Large intestine (tissue), 3 donors: ENCODE measurements around the gene FKBP11. TPM values are rescaled to one million over a fixed set of nuclear protein-coding genes. Genes with fewer than 3 reads are reported as not detected.

ENCODE experiments used
- DNase-seq, 2 donors: peaks; one replicate each; pipeline versions ENCODE4 v3.0.0 to v3.0.0-alpha.2; 2013
- H3K27ac ChIP-seq: one replicate; pipeline ENCODE4 v1.5.1; 2013; ENCODE audit warnings: low read length
- H3K27me3 ChIP-seq: 2 replicates; pipeline ENCODE4 v1.6.1; 2013; ENCODE audit warnings: low read length; ENCODE audit not compliant: control insufficient read depth, insufficient read depth
- H3K36me3 ChIP-seq: 2 replicates; pipeline ENCODE4 v1.6.1; 2013; ENCODE audit warnings: low read length; ENCODE audit not compliant: control insufficient read depth, insufficient read depth
- H3K4me1 ChIP-seq: one replicate; pipeline ENCODE4 v1.6.1; 2013; ENCODE audit warnings: low read length; ENCODE audit not compliant: control insufficient read depth, insufficient read depth
- H3K4me3 ChIP-seq: one replicate; pipeline ENCODE4 v1.5.1; 2013; ENCODE audit warnings: low read length
- H3K9me3 ChIP-seq: one replicate; pipeline ENCODE4 v1.6.1; 2013; ENCODE audit warnings: mild to moderate bottlenecking, low read depth, low read length, moderate library complexity; ENCODE audit not compliant: control insufficient read depth
- WGBS: methylation state at CpG from one replicate; pipeline ENCODE4 v1.1.5; 2013; ENCODE audit warnings: low lambda C conversion rate; ENCODE audit not compliant: insufficient coverage; 5-methylcytosine and 5-hydroxymethylcytosine counted together
- polyA plus RNA-seq: library from polyadenylated mRNA; unstranded; fragments of 120-200 nt; gene quantifications from one replicate; pipeline ENCODE4 v1.2.1, GENCODE V29; 2013

Gene FKBP11
- polyA plus RNA-seq, 1 donor = 55.3 TPM

- WGBS = no CpG with 5 or more reads among the region's 8 CpGs
- no peak for DNase-seq
- H3K27ac ChIP-seq = no peak overlapping the region
- no peaks in the 10 kb centered on the region for H3K36me3 ChIP-seq
- H3K9me3 ChIP-seq = peaks cover 14% of the 10 kb centered on the region
- H3K4me3 ChIP-seq = no peak overlapping the region
- peaks cover 27% of the 10 kb centered on the region for H3K4me1 ChIP-seq
- H3K27me3 ChIP-seq = peaks cover 77% of the 10 kb centered on the region
These were observed 44.0 kb upstream of the FKBP11 start for GRCh38 chr12:48969160-48969771.

GRCh38 chr12:48968467-48968866, 43.2 kb upstream of the FKBP11 start:
- no CpG with 5 or more reads among the region's 3 CpGs for WGBS
- peaks cover 69% of the 10 kb centered on the region for H3K27me3 ChIP-seq

GRCh38 chr12:48967991-48968390, 42.7 kb upstream of the FKBP11 start:
- no peak overlapping the region for H3K27ac ChIP-seq
- H3K36me3 ChIP-seq = no peaks in the 10 kb centered on the region
- peaks cover 27% of the 10 kb centered on the region for H3K4me1 ChIP-seq
- no CpG with 5 or more reads among the region's 7 CpGs for WGBS
- peaks cover 64% of the 10 kb centered on the region for H3K27me3 ChIP-seq
- DNase-seq = no peak
- H3K9me3 ChIP-seq = peaks cover 12% of the 10 kb centered on the region
- H3K4me3 ChIP-seq = no peak overlapping the region

More at GRCh38 chr12:48968467-48968866, 43.2 kb upstream of the FKBP11 start:
- Histone ChIP-seq H3K4me3 (no peak overlapping the region), H3K4me1 (peaks cover 27% of the 10 kb centered on the region), H3K27ac (no peak overlapping the region), H3K9me3 (peaks cover 13% of the 10 kb centered on the region), H3K36me3 (no peaks in the 10 kb centered on the region)
- no peak for DNase-seq

- peaks cover 48% of the 10 kb centered on the region for H3K27me3 ChIP-seq
- DNase-seq = no peak
- peaks cover 21% of the 10 kb centered on the region for H3K4me1 ChIP-seq
- no peak overlapping the region for H3K27ac ChIP-seq
- no peak overlapping the region for H3K4me3 ChIP-seq
- no peaks in the 10 kb centered on the region for H3K36me3 ChIP-seq
- WGBS = no CpG with 5 or more reads among the region's 20 CpGs
- H3K9me3 ChIP-seq = peaks cover 4% of the 10 kb centered on the region
These were observed 41.0 kb upstream of the FKBP11 start for GRCh38 chr12:48966177-48966895.

GRCh38 chr12:48965298-48965838, 40.1 kb upstream of the FKBP11 start:
- Histone ChIP-seq H3K36me3 (no peaks in the 10 kb centered on the region), H3K27ac (no peak overlapping the region), H3K4me1 (peaks cover 12% of the 10 kb centered on the region), H3K9me3 (peaks cover 3% of the 10 kb centered on the region), H3K4me3 (no peak overlapping the region), H3K27me3 (peaks cover 38% of the 10 kb centered on the region)
- no peak for DNase-seq

GRCh38 chr12:48961801-48962200, 36.5 kb upstream of the FKBP11 start:
- H3K4me1 ChIP-seq = no peaks in the 10 kb centered on the region
- peaks cover 12% of the 10 kb centered on the region for H3K27me3 ChIP-seq
- H3K4me3 ChIP-seq = no peak overlapping the region
- no peaks in the 10 kb centered on the region for H3K9me3 ChIP-seq
- no peaks in the 10 kb centered on the region for H3K36me3 ChIP-seq
- no peak overlapping the region for H3K27ac ChIP-seq
- no peak for DNase-seq

GRCh38 chr12:48961331-48961730, 36.0 kb upstream of the FKBP11 start:
- no peaks in the 10 kb centered on the region for H3K4me1 ChIP-seq
- H3K27me3 ChIP-seq = peaks cover 11% of the 10 kb centered on the region
- no peak overlapping the region for H3K27ac ChIP-seq
- no CpG with 5 or more reads among the region's 4 CpGs for WGBS
- H3K36me3 ChIP-seq = no peaks in the 10 kb centered on the region
- no peak for DNase-seq
- no peaks in the 10 kb centered on the region for H3K9me3 ChIP-seq
- H3K4me3 ChIP-seq = no peak overlapping the region

GRCh38 chr12:48960834-48961233, 35.5 kb upstream of the FKBP11 start:
- no peak overlapping the region for H3K27ac ChIP-seq
- peaks cover 6% of the 10 kb centered on the region for H3K27me3 ChIP-seq
- H3K4me1 ChIP-seq = peaks cover 2% of the 10 kb centered on the region
- H3K36me3 ChIP-seq = no peaks in the 10 kb centered on the region
- no peaks in the 10 kb centered on the region for H3K9me3 ChIP-seq
- DNase-seq = no peak
- no CpG with 5 or more reads among the region's 3 CpGs for WGBS
- H3K4me3 ChIP-seq = no peak overlapping the region

GRCh38 chr12:48958049-48958388, 32.7 kb upstream of the FKBP11 start:
- DNase-seq = no peak
- WGBS = 13% methylated on average over 1 of the region's 3 CpGs
- Histone ChIP-seq H3K4me3 (peak overlapping the region; percentile 99), H3K36me3 (peaks cover 6% of the 10 kb centered on the region), H3K27ac (peak overlapping the region; percentile 34), H3K9me3 (no peaks in the 10 kb centered on the region), H3K27me3 (no peaks in the 10 kb centered on the region), H3K4me1 (peaks cover 6% of the 10 kb centered on the region)

- DNase-seq = peak; percentile 95
- H3K36me3 ChIP-seq = peaks cover 12% of the 10 kb centered on the region
- no peaks in the 10 kb centered on the region for H3K9me3 ChIP-seq
- H3K4me3 ChIP-seq = peak within 1 kb of the TSS; percentile 99
- H3K27ac ChIP-seq = peak within 1 kb of the TSS; percentile 93
- peaks cover 6% of the 10 kb centered on the region for H3K4me1 ChIP-seq
- WGBS = no CpG with 5 or more reads among the region's 58 CpGs
- no peaks in the 10 kb centered on the region for H3K27me3 ChIP-seq
These were observed 32.1 kb upstream of the FKBP11 start, which contains the start of gene ARF3 for GRCh38 chr12:48957141-48958048. Gene ARF3, minus strand, starts transcription at chr12:48957487. Its CDS starts 16,392 bp downstream, at chr12:48941095.
